GM11168 (cell line): ENCODE results near the gene CYP1A1.

Source experiments
- in situ Hi-C: fragments of 300-500 bp; cut with MboI; formaldehyde crosslinking; loops from one replicate; pipeline ENCODE4 v1.12.0; 2022; ENCODE audit warnings: low sequenced_read_pairs; ENCODE audit not compliant: unreplicated experiment

CYP1A1 gene

GRCh38 chr15:74725225-74725774 lies at the start of gene CYP1A1:
Gene CYP1A1 (minus strand): TSS chr15:74725528. CDS start chr15:74723097, 2,431 bp downstream.
- in situ Hi-C loops, result no loop called here

GRCh38 chr15:74773731-74774252 lies 48.5 kb upstream of the CYP1A1 start:
- in situ Hi-C loops, result loop anchor here (5.0 to 25.0 kb wide), 2 partner anchors 64 to 411 kb away; partner anchors contain the start of gene CYP11A1

GRCh38 chr15:74773329-74773728 lies 48.0 kb upstream of the CYP1A1 start:
- in situ Hi-C loops, result loop anchor here (5.0 to 25.0 kb wide), 2 partner anchors 64 to 411 kb away; partner anchors contain the start of gene CYP11A1

- in situ Hi-C loops, result loop anchor here (5.0 to 25.0 kb wide), 2 partner anchors 67 to 408 kb away; partner anchors contain the start of gene CYP11A1
Measured at GRCh38 chr15:74770211-74770903, 45.0 kb upstream of the CYP1A1 start.

GRCh38 chr15:74769463-74770025 lies 44.2 kb upstream of the CYP1A1 start:
- in situ Hi-C loops, result loop anchor here (5.0 to 25.0 kb wide), 3 partner anchors 68 to 407 kb away; partner anchors contain the start of gene CYP11A1

GRCh38 chr15:74768771-74769342 lies 43.5 kb upstream of the CYP1A1 start:
- in situ Hi-C loops, result loop anchor here (5.0 to 25.0 kb wide), 2 partner anchors 132 to 407 kb away; partner anchors contain the start of gene CYP11A1

GRCh38 chr15:74768099-74768770 lies 42.9 kb upstream of the CYP1A1 start:
- in situ Hi-C loops, result loop anchor here (5.0 to 25.0 kb wide), 2 partner anchors 131 to 406 kb away; partner anchors contain the start of gene CYP11A1

- in situ Hi-C loops, result loop anchor here (5.0 to 25.0 kb wide), 2 partner anchors 130 to 405 kb away; partner anchors contain the start of gene CYP11A1
Measured at GRCh38 chr15:74767167-74768098, 42.1 kb upstream of the CYP1A1 start.

GRCh38 chr15:74763416-74763815 lies 38.1 kb upstream of the CYP1A1 start:
- in situ Hi-C loops, result loop anchor here (25.0 kb wide), 1 partner anchor 401 kb away; the partner anchor contains the start of gene CYP11A1

- in situ Hi-C loops, result loop anchor here (25.0 kb wide), 1 partner anchor 400 kb away; the partner anchor contains the start of gene CYP11A1
Measured at GRCh38 chr15:74762791-74763150, 37.4 kb upstream of the CYP1A1 start.

GRCh38 chr15:74758736-74759135 lies 33.4 kb upstream of the CYP1A1 start:
- in situ Hi-C loops, result loop anchor here (25.0 kb wide), 1 partner anchor 396 kb away; the partner anchor contains the start of gene CYP11A1

GRCh38 chr15:74754593-74755215 lies 29.4 kb upstream of the CYP1A1 start:
- in situ Hi-C loops, result loop anchor here (25.0 kb wide), 1 partner anchor 392 kb away; the partner anchor contains the start of gene CYP11A1

- in situ Hi-C loops, result loop anchor here (25.0 kb wide), 1 partner anchor 390 kb away; the partner anchor contains the start of gene CYP11A1
Measured at GRCh38 chr15:74752531-74752930, 27.2 kb upstream of the CYP1A1 start.

GRCh38 chr15:74752011-74752410 lies 26.7 kb upstream of the CYP1A1 start:
- in situ Hi-C loops, result loop anchor here (25.0 kb wide), 1 partner anchor 390 kb away; the partner anchor contains the start of gene CYP11A1

- in situ Hi-C loops, result loop anchor here (25.0 kb wide), 1 partner anchor 388 kb away; the partner anchor contains the start of gene CYP11A1
Measured at GRCh38 chr15:74750751-74751150, 25.4 kb upstream of the CYP1A1 start.

- in situ Hi-C loops, result loop anchor here (25.0 kb wide), 1 partner anchor 388 kb away; the partner anchor contains the start of gene CYP11A1
Measured at GRCh38 chr15:74749832-74750231, 24.5 kb upstream of the CYP1A1 start.

- in situ Hi-C loops, result no loop called here
Measured at GRCh38 chr15:74748322-74748946, 23.1 kb upstream of the CYP1A1 start, which contains the start of gene CYP1A2. Gene CYP1A2 (plus strand): TSS chr15:74748845. CDS start chr15:74749739, 894 bp downstream.
